GM12878 (cell line): ENCODE measurements around the gene PCTP. TPM values are rescaled to one million over a fixed set of nuclear protein-coding genes. Genes with fewer than 3 reads are reported as not detected.

Source experiments
- ATAC-seq: fragments of 200-7000 bp; cut with Tn5 transposase; 3 replicates; pipeline ENCODE4 v1.9.1; 2020; ENCODE audit warnings: mild to moderate bottlenecking, moderate library complexity
- BruUV-seq: library from RNA; stranded (reverse); fragments of 400-500 nt; replicated peaks from 2 replicates; lab custom pipeline; 2021; lab: Mats Ljungman, UMichigan
- CTCF ChIA-PET: fragments of 300-600 bp; sonication (Branson Sonifier 250); formaldehyde crosslinking; extraction: SDS; loops from one replicate; lab custom pipeline; 2021; ENCODE audit warnings: inconsistent platforms; lab: Yijun Ruan, JAX
- POLR2A ChIA-PET: fragments of 350-600 bp; formaldehyde crosslinking; extraction: SDS; loops from one replicate; lab custom pipeline; 2021; ENCODE audit warnings: inconsistent platforms; lab: Charles Lee
- RAD21 ChIA-PET: fragments of 300-600 bp; sonication (Branson Sonifier 250); formaldehyde crosslinking; loops from one replicate; lab custom pipeline; 2023; ENCODE audit warnings: antibody characterized with exemption; ENCODE audit not compliant: unreplicated experiment; lab: Charles Lee
- SMC1A ChIA-PET: fragments of 300-600 bp; sonication (Branson Sonifier 250); formaldehyde crosslinking; loops from one replicate; lab custom pipeline; 2023; ENCODE audit not compliant: unreplicated experiment, uncharacterized antibody; lab: Charles Lee
- DNase-seq: peaks from one replicate; pipeline ENCODE4 v3.0.0-alpha.2; 2011; ENCODE audit warnings: low read depth, low spot score
- FAIRE-seq: peaks from 3 replicates; lab custom pipeline; 2011; peaks lifted over from hg19 to GRCh38; lab: Jason Lieb, UNC
- H2AFZ ChIP-seq: 2 replicates; pipeline ENCODE4 v1.6.0; 2011; ENCODE audit warnings: low read depth, low read length, control low read depth; ENCODE audit not compliant: control insufficient read depth
- H3K27ac ChIP-seq: 2 replicates; pipeline ENCODE4 v1.5.1; 2011; ENCODE audit warnings: control low read depth; ENCODE audit not compliant: control insufficient read depth, insufficient read depth
- H3K27me3 ChIP-seq, 2 experiments: replicated peaks in 1 of 2; 2 replicates each; pipeline versions ENCODE4 v1.6.0 to v1.6.1; 2011; ENCODE audit warnings: low read length in 1 of 2; ENCODE audit not compliant: control insufficient read depth in 2 of 2, insufficient read depth in 2 of 2
- H3K36me3 ChIP-seq, 2 experiments: 2 replicates each; pipeline ENCODE4 v1.5.1; 2011; ENCODE audit warnings: low read length in 1 of 2; ENCODE audit not compliant: control insufficient read depth in 2 of 2, insufficient read depth in 2 of 2
- H3K4me1 ChIP-seq: 2 replicates; pipeline ENCODE4 v1.6.1; 2011; ENCODE audit warnings: mild to moderate bottlenecking, low read length, moderate library complexity, mixed read lengths; ENCODE audit not compliant: control insufficient read depth, insufficient read depth
- H3K4me2 ChIP-seq: 2 replicates; pipeline ENCODE4 v1.6.0; 2011; ENCODE audit warnings: control low read depth; ENCODE audit not compliant: control insufficient read depth, insufficient read depth
- H3K4me3 ChIP-seq: fragments of 200-600 bp; sonication (generic); 2 replicates; pipeline ENCODE4 v1.5.1; 2016
- H3K79me2 ChIP-seq: 2 replicates; pipeline ENCODE4 v1.6.0; 2011; ENCODE audit warnings: low read length; ENCODE audit not compliant: control insufficient read depth, insufficient read depth
- H3K9ac ChIP-seq: 2 replicates; pipeline ENCODE4 v1.8.0; 2011; ENCODE audit warnings: low read length, control low read depth, mixed read lengths; ENCODE audit not compliant: control insufficient read depth, insufficient read depth
- H3K9me3 ChIP-seq: replicated peaks from 3 replicates; pipeline ENCODE4 v1.5.1; 2011; ENCODE audit warnings: mild to moderate bottlenecking, low read length; ENCODE audit not compliant: control insufficient read depth, insufficient read depth
- H4K20me1 ChIP-seq: 2 replicates; pipeline ENCODE4 v1.6.0; 2011; ENCODE audit not compliant: control insufficient read depth, insufficient read depth
- CEBPZ ChIP-seq: fragments of 150-350 bp; IDR thresholded peaks from 2 replicates; pipeline ENCODE4 v1.6.1; 2016; ENCODE audit warnings: low read depth, low read length
- CREM ChIP-seq: IDR thresholded peaks from 2 replicates; pipeline ENCODE4 v1.6.1; 2014; ENCODE audit warnings: antibody characterized with exemption, low read depth
- MXI1 ChIP-seq: fragments of 150-350 bp; IDR thresholded peaks from 2 replicates; pipeline ENCODE4 v1.6.1; 2011; ENCODE audit warnings: low read depth, mild to moderate bottlenecking, inconsistent platforms, low read length, improper control_type of control experiment
- PML ChIP-seq: IDR thresholded peaks from 2 replicates; pipeline ENCODE4 v1.6.1; 2012; ENCODE audit warnings: low read length, inconsistent platforms
- RCOR1 ChIP-seq: conservative IDR thresholded peaks from 2 replicates; pipeline ENCODE4 v1.6.1; 2012; ENCODE audit warnings: low read depth, low read length, improper control_type of control experiment
- ZNF687 ChIP-seq: fragments of 450-650 bp; IDR thresholded peaks from 2 replicates; pipeline ENCODE4 v1.6.1; 2017; ENCODE audit warnings: mild to moderate bottlenecking, moderate library complexity
- WGBS: methylation state at CpG from one replicate; pipeline ENCODE4 v1.1.6; 2016; ENCODE audit warnings: low lambda C conversion rate; ENCODE audit not compliant: insufficient replicate concordance, insufficient coverage; ENCODE audit errors: missing lambda C conversion rate; 5-methylcytosine and 5-hydroxymethylcytosine counted together
- in situ Hi-C: fragments of 300-500 bp; cut with MboI; formaldehyde crosslinking; loops from 9 replicates; pipeline ENCODE4 v1.14.3; 2018; ENCODE audit warnings: mixed read lengths
- intact Hi-C: fragments of 100-400 bp; cut with micrococcal nuclease; formaldehyde crosslinking; loops from one replicate; pipeline ENCODE4 v1.14.2; 2022; ENCODE audit not compliant: unreplicated experiment
- polyA plus RNA-seq, 11 experiments: library from polyadenylated mRNA; depleted of rRNA in 4 of 11; unstranded in 6 of 11; stranded (reverse) in 5 of 11; fragments of >200 nt; fragmentation: Nextera tagmentation in 4 of 11; fragmentation: Illumina TruSeq in 1 of 11; extraction: Ambion mirVana in 4 of 11; extraction: Trizol in 1 of 11; gene quantifications; 1 replicate in 1 of 11; 2 replicates in 10 of 11; pipeline versions ENCODE4 v1.2.1 to v1.2.3, GENCODE V29; 2011 to 2016; ENCODE audit warnings: inconsistent platforms in 2 of 11, missing spikeins in 2 of 11, low read depth in 1 of 11
- total RNA-seq, 4 experiments: library from RNA; depleted of rRNA in 3 of 4; stranded (reverse); fragments of >200 nt in 3 of 4; fragmentation: Illumina TruSeq in 1 of 4; extraction: Trizol in 1 of 4; gene quantifications; 2 replicates each; pipeline versions ENCODE4 v1.2.1 to v1.2.3, GENCODE V29; 2013 to 2021
- TF ChIP-seq, protein P1 (sequence below): IDR thresholded peaks from 2 replicates; pipeline ENCODE4 v1.6.1; 2011; ENCODE audit warnings: low read depth, low read length, improper control_type of control experiment, borderline replicate concordance

Gene PCTP
- total and polyA plus RNA-seq, 10 of the 15 experiments (the other 5 are each of a cell fraction or from before 2014, with no cell fraction given): 1.4 to 26.8 (median 3.7) TPM

GRCh38 chr17:55765472-55765871, 14.6 kb downstream of the PCTP start:
- no peak overlapping the region for H3K27ac ChIP-seq
- H3K4me1 ChIP-seq: no peaks in the 10 kb centered on the region
- H3K27me3 ChIP-seq: no peaks in the 10 kb centered on the region
- H3K9me3 ChIP-seq: no peaks in the 10 kb centered on the region
- ChIA-PET POLR2A (no interaction called here), CTCF (no interaction called here), RAD21 (no interaction called here), SMC1A (interaction anchor here (1.0 kb wide), 1 partner anchor 12 kb away, joined by 3 read pairs; no protein-coding TSS in a partner anchor)
- 81% methylated on average over 3 of the region's 3 CpGs for WGBS
- no peak overlapping the region for H3K9ac ChIP-seq
- DNase-seq (no peak), FAIRE-seq (no peak), ATAC-seq (no peak)
- no peaks in the 10 kb centered on the region for H3K79me2 ChIP-seq
- H3K4me2 ChIP-seq: no peak overlapping the region
- in situ Hi-C loops (no loop called here), intact Hi-C loops (no loop called here)
- H3K36me3 ChIP-seq: no peaks in the 10 kb centered on the region
- H3K4me3 ChIP-seq: no peak overlapping the region
- BruUV-seq: no TSS peak
- TF ChIP-seq CREM (no peak), MXI1 (no peak), RCOR1 (no peak), ZNF687 (no peak), PML (no peak), CEBPZ (no peak)
- TF ChIP-seq, protein P1, sequence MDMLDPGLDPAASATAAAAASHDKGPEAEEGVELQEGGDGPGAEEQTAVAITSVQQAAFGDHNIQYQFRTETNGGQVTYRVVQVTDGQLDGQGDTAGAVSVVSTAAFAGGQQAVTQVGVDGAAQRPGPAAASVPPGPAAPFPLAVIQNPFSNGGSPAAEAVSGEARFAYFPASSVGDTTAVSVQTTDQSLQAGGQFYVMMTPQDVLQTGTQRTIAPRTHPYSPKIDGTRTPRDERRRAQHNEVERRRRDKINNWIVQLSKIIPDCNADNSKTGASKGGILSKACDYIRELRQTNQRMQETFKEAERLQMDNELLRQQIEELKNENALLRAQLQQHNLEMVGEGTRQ: no peak
- no peak overlapping the region for H2AFZ ChIP-seq
- no peaks in the 10 kb centered on the region for H4K20me1 ChIP-seq
